ENCODE data around the gene CFAP299.
"Not testable (repeated sequence)": the region's sequence is repeated elsewhere in the genome, so short reads cannot be mapped to it uniquely, and the experiment has no call there.

Gene CFAP299

DNA sequence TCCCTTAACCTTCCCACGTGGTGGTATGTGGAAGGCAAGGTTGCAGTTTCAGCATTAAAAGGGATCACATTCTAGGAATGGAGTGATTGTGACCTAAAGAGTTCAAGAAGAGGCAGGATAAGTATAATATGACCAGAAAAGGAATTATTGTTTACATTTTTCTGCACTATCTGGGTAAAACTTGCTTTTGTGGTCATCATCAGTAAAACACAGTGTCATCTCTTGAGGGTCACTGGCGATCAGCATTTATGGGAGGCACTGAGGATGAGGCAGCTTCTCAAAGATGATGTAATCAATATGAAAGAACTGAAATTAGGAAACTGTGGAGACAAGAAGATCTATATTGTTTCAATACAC, 88.7 kb downstream of the CFAP299 start:
- no peak for TF ChIP-seq CTCF (IDR thresholded peaks at IDR 0.05)
- no peak for TF ChIP-seq ZFX (IDR thresholded peaks at IDR 0.05; ENCODE audit: borderline replicate concordance)
- H3K27ac ChIP-seq: no peak overlapping the region

GRCh38 chr4:80425124-80426100, 89.9 kb downstream of the CFAP299 start:
- TF ChIP-seq ZFX (IDR thresholded peaks at IDR 0.05; ENCODE audit: borderline replicate concordance) (no peak), CTCF (IDR thresholded peaks at IDR 0.05) (no peak)
- no peak overlapping the region for H3K27ac ChIP-seq

DNA sequence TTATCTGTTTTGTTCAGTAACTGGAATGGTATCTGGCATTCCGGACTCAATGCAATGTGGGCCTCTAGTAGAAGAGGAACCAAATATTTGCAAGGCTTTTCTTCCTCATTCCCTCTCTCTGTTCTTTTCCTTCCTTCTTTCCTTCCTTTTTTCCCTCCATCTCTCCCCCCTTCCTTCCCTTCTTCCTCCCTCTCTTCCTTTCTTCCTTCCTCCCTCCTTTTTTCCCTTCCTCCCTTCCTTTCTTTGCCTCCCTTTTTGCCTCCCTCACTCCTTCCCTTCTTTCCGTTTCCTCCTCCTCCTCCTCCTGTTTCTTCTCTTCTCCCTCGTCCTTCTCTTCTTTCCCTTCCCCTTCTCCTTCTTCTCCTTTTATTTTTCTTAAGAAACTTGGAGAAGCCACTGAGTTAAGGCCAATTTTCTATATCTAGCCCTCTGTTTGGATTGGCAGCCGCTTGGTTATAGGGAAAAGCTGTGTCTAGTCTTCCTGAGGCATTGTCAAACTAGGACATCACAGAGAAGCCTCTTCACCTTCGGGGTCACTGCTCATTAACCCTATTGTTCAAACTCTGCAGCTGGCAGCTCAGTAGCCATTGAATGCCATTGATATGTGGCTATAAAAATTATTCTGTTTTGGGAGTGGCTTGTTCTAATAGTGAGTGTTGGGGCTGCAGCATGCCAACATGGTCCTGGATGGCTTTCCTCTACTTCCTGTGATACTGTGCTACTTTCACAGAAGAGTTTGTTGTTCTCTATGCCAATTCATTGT, 95.9 kb downstream of the CFAP299 start:
- TF ChIP-seq ZFX (IDR thresholded peaks at IDR 0.05; ENCODE audit: borderline replicate concordance) (no peak), CTCF (IDR thresholded peaks at IDR 0.05) (no peak)

GRCh38 chr4:80434238-80434637, 98.7 kb downstream of the CFAP299 start:
- H3K27ac ChIP-seq: no peak overlapping the region
- TF ChIP-seq ZFX (IDR thresholded peaks at IDR 0.05; ENCODE audit: borderline replicate concordance): no peak
- TF ChIP-seq CTCF (IDR thresholded peaks at IDR 0.05): no peak

More for the DNA sequence above, 95.9 kb downstream of the CFAP299 start:
- no peak overlapping the region for H3K27ac ChIP-seq

GRCh38 chr4:80438016-80438415, 102.5 kb downstream of the CFAP299 start:
- no peak for TF ChIP-seq ZFX (IDR thresholded peaks at IDR 0.05; ENCODE audit: borderline replicate concordance)
- TF ChIP-seq CTCF (IDR thresholded peaks at IDR 0.05): no peak
- H3K27ac ChIP-seq: no peak overlapping the region

DNA sequence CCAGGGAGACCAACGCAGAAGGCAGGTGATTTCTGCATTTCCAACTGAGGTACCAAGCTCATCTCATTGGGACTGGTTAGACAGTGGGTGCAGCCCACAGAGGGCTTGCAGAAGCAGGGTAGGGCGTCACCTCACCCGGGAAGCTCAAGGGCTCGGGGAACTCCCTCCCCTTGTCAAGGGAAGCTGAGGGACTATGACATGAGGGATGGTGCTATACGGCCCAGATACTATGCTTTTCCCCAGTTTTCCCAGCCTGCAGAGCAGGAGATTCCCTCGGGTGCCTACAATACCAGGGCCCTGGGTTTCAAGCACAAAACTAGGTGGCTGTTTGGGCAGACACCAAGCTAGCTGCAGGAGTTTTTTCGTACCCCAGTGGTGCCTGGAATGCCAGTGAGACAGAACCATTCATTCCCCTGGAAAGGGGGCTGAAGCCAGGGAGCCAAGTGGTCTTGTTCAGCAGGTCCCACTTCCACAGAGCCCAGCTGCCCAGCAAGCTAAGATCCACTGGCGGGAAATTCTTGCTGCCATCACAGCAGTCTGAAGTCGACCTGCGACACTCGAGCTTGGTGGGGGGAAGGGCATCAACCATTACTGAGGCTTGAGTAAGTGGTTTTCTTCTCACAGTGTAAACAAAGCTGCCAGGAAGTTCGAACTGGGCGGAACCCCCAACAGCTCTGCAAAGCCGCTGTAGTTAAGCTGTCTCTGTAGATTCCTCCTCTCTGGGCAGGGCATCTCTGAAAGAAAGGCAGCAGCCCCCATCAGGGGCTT, 103.9 kb downstream of the CFAP299 start:
- not testable (repeated sequence) for H3K27ac ChIP-seq

DNA sequence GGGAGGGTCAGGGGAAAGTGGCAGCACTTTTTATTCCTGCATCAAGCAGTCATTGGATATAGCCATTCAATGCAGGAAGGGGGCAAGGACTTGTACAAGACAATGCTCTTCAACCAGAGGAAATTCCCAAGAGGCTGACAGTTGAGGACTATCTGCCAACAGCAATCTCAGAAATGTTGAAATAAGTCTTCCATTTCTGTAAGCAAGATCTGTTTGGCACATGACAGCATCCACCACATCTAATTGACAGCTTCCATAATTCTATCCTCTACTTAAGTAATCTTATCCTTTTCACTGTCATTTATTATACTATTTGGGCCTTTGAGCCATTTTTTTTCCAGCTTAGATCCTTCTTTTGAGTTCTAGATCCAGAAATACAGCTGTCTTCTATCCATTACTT, 110.7 kb downstream of the CFAP299 start:
- no peak overlapping the region for H3K27ac ChIP-seq
- TF ChIP-seq CTCF (IDR thresholded peaks at IDR 0.05) (no peak), ZFX (IDR thresholded peaks at IDR 0.05; ENCODE audit: borderline replicate concordance) (no peak)
